Uterus (tissue), 4 donors: ENCODE measurements around the gene RAB5B. TPM values are rescaled to one million over a fixed set of nuclear protein-coding genes. Genes with fewer than 3 reads are reported as not detected.
A peak's percentile ranks its signal among the peaks of the same experiment; 100 is the strongest.

ENCODE experiments used
- DNase-seq, 2 donors: peaks; one replicate each; pipeline ENCODE4 v3.0.0-alpha.2; 2019 to 2020
- H3K27ac ChIP-seq, 2 donors: fragments of 200-600 bp; sonication (generic); 1 replicate in 1 of 2; 2 replicates in 1 of 2; pipeline ENCODE4 v1.5.1; 2016 to 2018
- H3K27me3 ChIP-seq, 2 donors: fragments of 200-600 bp; sonication (generic); one replicate each; pipeline ENCODE4 v1.5.1; 2018 to 2019; ENCODE audit warnings: control low read depth in 1 of 2
- H3K36me3 ChIP-seq, 2 donors: fragments of 200-600 bp; sonication (generic); one replicate each; pipeline ENCODE4 v1.5.1; 2019; ENCODE audit warnings: control low read depth in 1 of 2
- H3K4me1 ChIP-seq, 2 donors: fragments of 200-600 bp; sonication (generic); one replicate each; pipeline ENCODE4 v1.5.1; 2018 to 2019; ENCODE audit warnings: control low read depth in 1 of 2
- H3K4me3 ChIP-seq, 2 donors: fragments of 200-600 bp; sonication (generic); 1 replicate in 1 of 2; 2 replicates in 1 of 2; pipeline ENCODE4 v1.5.1; 2018 to 2019; ENCODE audit warnings: mild to moderate bottlenecking in 1 of 2
- H3K9me3 ChIP-seq, 2 donors: fragments of 200-600 bp; sonication (generic); one replicate each; pipeline ENCODE4 v1.5.1; 2019; ENCODE audit warnings: control low read depth in 1 of 2
- POLR2A ChIP-seq, 2 donors: fragments of 450-650 bp; IDR thresholded peaks; one replicate each; pipeline ENCODE4 v1.6.1; 2016; ENCODE audit warnings: antibody characterized with exemption in 2 of 2, mild to moderate bottlenecking in 1 of 2, moderate library complexity in 1 of 2
- intact Hi-C: fragments of 100-400 bp; cut with DNase I; formaldehyde crosslinking; loops from one replicate; pipeline ENCODE4 v1.15.1; 2023; ENCODE audit warnings: low total_unique reads
- total RNA-seq, 4 donors: library from RNA; depleted of rRNA in 3 of 4; stranded (reverse); fragments of >200 nt in 3 of 4; gene quantifications; one replicate each; pipeline versions ENCODE4 v1.1.0 to v1.2.4, GENCODE V29; 2014 to 2023
- TF ChIP-seq, protein P1 (sequence below), 4 experiments: fragments of 200-600 bp in 2 of 4; fragments of 450-650 bp in 2 of 4; sonication (generic) in 2 of 4; IDR thresholded peaks; one replicate each; pipeline ENCODE4 v1.5.1; 2016 to 2019; ENCODE audit warnings: antibody characterized with exemption in 4 of 4, mild to moderate bottlenecking in 2 of 4, moderate library complexity in 1 of 4
- donor health status: DM: yes; HTN: yes; CAD: no.

The RAB5B gene
- total RNA-seq, 4 donors from 2014 or later = 49.4 to 128 (median 67.2) TPM

DNA sequence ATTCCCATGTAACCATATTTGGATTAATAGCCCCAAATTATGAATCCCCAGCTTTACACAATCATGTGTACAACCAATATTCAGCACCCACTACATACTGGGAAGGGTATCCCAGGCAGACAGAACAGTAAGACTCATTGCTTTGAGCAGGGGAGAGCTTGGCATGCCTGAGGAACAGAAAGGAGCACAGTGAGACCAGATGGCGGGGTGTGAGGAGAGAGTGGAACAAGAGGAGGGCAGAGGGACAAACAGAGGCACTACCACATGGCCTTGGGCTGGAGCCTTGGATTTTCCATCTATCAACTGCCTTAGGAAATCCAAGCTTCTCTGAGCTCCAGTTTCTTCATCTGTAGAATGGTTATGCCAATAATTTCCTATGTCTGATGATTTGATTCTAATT lies 39.1 kb upstream of the RAB5B start:
- no peaks in the 10 kb centered on the region for H3K9me3 ChIP-seq
- H3K4me1 ChIP-seq = peaks cover 4% of the 10 kb centered on the region in 2 donors
- H3K27ac ChIP-seq = no peak overlapping the region
- intact Hi-C loops = loop anchor here (5.0 kb wide), 1 partner anchor 107 kb away; the partner anchor contains the start of gene DNAJC14
- TF ChIP-seq POLR2A (IDR thresholded peaks at IDR 0.05) = no peak
- TF ChIP-seq, protein P1, sequence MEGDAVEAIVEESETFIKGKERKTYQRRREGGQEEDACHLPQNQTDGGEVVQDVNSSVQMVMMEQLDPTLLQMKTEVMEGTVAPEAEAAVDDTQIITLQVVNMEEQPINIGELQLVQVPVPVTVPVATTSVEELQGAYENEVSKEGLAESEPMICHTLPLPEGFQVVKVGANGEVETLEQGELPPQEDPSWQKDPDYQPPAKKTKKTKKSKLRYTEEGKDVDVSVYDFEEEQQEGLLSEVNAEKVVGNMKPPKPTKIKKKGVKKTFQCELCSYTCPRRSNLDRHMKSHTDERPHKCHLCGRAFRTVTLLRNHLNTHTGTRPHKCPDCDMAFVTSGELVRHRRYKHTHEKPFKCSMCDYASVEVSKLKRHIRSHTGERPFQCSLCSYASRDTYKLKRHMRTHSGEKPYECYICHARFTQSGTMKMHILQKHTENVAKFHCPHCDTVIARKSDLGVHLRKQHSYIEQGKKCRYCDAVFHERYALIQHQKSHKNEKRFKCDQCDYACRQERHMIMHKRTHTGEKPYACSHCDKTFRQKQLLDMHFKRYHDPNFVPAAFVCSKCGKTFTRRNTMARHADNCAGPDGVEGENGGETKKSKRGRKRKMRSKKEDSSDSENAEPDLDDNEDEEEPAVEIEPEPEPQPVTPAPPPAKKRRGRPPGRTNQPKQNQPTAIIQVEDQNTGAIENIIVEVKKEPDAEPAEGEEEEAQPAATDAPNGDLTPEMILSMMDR (IDR thresholded peaks at IDR 0.05) = no peak
- no peak for DNase-seq
- H3K4me3 ChIP-seq = no peak overlapping the region
- H3K36me3 ChIP-seq = no peaks in the 10 kb centered on the region
- H3K27me3 ChIP-seq = no peaks in the 10 kb centered on the region

DNA sequence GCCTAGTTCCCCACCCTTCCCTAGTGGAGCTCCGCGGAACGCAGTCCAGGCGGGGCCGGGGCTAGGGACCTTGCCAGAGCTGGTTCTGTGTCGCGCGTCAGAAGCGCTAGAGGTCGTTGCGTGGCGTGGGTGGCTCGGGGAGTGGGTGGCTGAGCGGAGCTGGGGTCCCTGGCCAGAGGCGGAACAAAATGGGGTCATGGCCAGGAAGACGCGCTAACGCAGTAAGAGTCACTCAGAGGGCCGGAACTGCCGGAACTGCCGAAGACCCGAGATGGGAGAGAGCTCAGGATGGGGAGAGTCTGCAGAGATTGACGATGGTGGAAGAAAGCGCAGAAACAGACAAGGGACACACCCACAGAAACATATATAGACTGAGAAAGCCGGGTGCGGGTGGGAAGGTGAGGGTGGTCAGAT lies 38.1 kb upstream of the RAB5B start:
- Histone ChIP-seq H3K9me3 (no peaks in the 10 kb centered on the region), H3K36me3 (no peaks in the 10 kb centered on the region), H3K27ac (peak overlapping the region; percentile 2 to 49), H3K4me3 (peak overlapping the region in 1 of 2 donors; percentile 21), H3K4me1 (peaks cover 4% of the 10 kb centered on the region in 2 donors), H3K27me3 (no peaks in the 10 kb centered on the region)
- intact Hi-C loops = no loop called here
- DNase-seq = peak in 1 of 2 donors; percentile 52
- no peak for TF ChIP-seq POLR2A (IDR thresholded peaks at IDR 0.05)
- TF ChIP-seq, protein P1 (IDR thresholded peaks at IDR 0.05) = no peak

DNA sequence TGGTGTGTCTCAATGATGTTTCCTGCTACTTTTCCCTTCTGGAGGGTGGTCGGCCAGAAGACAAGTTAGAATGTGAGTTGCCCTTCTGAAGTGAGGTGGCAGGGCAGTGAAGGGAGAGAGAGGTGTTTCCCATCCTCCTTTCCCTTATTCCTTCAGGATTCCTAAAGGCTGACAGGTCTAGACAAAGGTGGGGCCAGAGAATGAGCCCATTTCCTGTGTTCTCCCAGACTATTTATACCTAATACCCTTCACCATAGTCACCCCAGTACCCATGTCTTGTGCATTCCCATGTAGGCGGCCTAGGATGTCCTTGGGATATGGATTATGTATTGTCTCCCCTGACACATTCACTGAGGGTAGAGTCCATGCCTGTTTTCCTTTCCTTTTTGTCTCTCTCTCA lies 35.9 kb upstream of the RAB5B start:
- no peaks in the 10 kb centered on the region for H3K36me3 ChIP-seq
- no peaks in the 10 kb centered on the region for H3K9me3 ChIP-seq
- no peaks in the 10 kb centered on the region for H3K27me3 ChIP-seq
- peaks cover 0 to under 1% of the 10 kb centered on the region in 2 donors for H3K4me1 ChIP-seq
- DNase-seq = no peak
- intact Hi-C loops = no loop called here
- H3K4me3 ChIP-seq = no peak overlapping the region
- H3K27ac ChIP-seq = no peak overlapping the region
- TF ChIP-seq, protein P1 (IDR thresholded peaks at IDR 0.05) = no peak
- no peak for TF ChIP-seq POLR2A (IDR thresholded peaks at IDR 0.05)

DNA sequence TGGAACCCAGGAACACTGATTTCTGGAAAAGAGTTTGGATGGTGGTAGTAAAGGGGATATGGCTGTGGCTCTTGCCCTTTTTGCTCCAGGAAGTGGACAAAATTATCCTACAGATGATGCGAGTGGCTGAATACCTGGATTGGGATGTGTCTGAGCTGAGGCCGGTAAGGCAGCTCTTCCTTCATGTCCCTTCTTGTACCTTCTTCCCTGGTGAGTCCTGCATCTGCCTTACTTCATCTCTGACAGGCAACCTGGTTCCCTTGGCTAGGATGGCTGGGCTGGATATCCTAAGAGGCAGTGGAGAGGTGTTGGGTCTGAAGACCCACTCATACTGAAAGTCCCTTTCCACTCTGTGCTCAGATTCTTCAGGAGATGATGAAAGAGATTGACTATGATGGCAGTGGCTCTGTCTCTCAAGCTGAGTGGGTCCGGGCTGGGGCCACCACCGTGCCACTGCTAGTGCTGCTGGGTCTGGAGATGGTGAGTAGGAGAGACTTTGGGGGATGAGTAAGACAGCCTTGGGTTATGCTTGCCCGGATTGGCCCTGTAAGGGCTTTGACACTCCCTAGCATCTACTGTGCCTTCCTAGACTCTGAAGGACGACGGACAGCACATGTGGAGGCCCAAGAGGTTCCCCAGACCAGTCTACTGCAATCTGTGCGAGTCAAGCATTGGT lies 34.9 kb upstream of the RAB5B start:
- Histone ChIP-seq H3K27ac (no peak overlapping the region), H3K27me3 (no peaks in the 10 kb centered on the region), H3K4me3 (no peak overlapping the region), H3K4me1 (no peaks in the 10 kb centered on the region), H3K36me3 (no peaks in the 10 kb centered on the region), H3K9me3 (no peaks in the 10 kb centered on the region)
- intact Hi-C loops = no loop called here
- TF ChIP-seq, protein P1 (IDR thresholded peaks at IDR 0.05) = no peak
- no peak for TF ChIP-seq POLR2A (IDR thresholded peaks at IDR 0.05)
- no peak for DNase-seq

DNA sequence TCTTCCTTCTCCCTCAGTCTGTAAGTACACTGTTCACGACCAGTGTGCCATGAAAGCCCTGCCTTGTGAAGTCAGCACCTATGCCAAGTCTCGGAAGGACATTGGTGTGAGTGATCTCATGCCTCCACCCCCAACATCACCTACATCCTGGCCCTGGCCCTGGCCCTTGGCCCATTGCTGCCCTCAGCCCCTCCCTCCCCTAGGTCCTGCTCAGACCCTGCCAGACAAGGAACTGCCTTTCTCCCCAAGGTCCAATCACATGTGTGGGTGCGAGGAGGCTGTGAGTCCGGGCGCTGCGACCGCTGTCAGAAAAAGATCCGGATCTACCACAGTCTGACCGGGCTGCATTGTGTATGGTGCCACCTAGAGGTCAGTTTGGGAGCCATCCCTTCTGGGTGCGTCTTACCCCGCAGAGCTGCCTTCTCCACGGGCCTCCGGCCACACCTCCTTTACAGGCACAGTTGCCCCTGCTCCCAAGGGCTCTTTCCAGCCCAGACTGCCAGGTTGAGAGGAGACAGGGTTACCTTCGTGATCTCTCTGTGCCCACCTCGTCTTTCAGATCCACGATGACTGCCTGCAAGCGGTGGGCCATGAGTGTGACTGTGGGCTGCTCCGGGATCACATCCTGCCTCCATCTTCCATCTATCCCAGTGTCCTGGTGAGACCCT lies 33.7 kb upstream of the RAB5B start:
- intact Hi-C loops = loop anchor here (5.0 kb wide), 1 partner anchor 203 kb away; no protein-coding TSS in a partner anchor
- TF ChIP-seq, protein P1 (IDR thresholded peaks at IDR 0.05) = peak; percentile 85 to 90 (median 88)
- no peak for TF ChIP-seq POLR2A (IDR thresholded peaks at IDR 0.05)
- H3K36me3 ChIP-seq = no peaks in the 10 kb centered on the region
- H3K4me1 ChIP-seq = no peaks in the 10 kb centered on the region
- H3K9me3 ChIP-seq = no peaks in the 10 kb centered on the region
- H3K27me3 ChIP-seq = no peaks in the 10 kb centered on the region
- H3K4me3 ChIP-seq = no peak overlapping the region
- peak overlapping the region in 1 of 2 donors; percentile 22 for H3K27ac ChIP-seq
- peak; percentile 84 to 87 for DNase-seq
